GM12878 (cell line): ENCODE measurements around the gene GPSM3. TPM values are rescaled to one million over a fixed set of nuclear protein-coding genes. Genes with fewer than 3 reads are reported as not detected.

Experiments used
- BHLHE40 ChIP-seq, 2 experiments: fragments of 450-650 bp in 1 of 2; IDR thresholded peaks; 2 replicates each; pipeline ENCODE4 v1.6.1; 2011 to 2017; ENCODE audit warnings: low read depth in 2 of 2, borderline replicate concordance in 1 of 2, improper control_type of control experiment in 1 of 2, low read length in 1 of 2, mild to moderate bottlenecking in 1 of 2
- CBX3 ChIP-seq: fragments of 200-600 bp; sonication (generic); IDR thresholded peaks from 2 replicates; pipeline ENCODE4 v1.6.1; 2016; ENCODE audit warnings: low read depth, borderline replicate concordance
- EED ChIP-seq: sonication (generic); IDR thresholded peaks from 2 replicates; pipeline ENCODE4 v1.6.1; 2016; ENCODE audit warnings: antibody characterized with exemption, low read depth
- ESRRA ChIP-seq: IDR thresholded peaks from 2 replicates; pipeline ENCODE4 v1.6.1; 2012; ENCODE audit warnings: mild to moderate bottlenecking, low read length, improper control_type of control experiment
- FOXM1 ChIP-seq: IDR thresholded peaks from 2 replicates; pipeline ENCODE4 v1.6.1; 2012; ENCODE audit warnings: low read depth, mild to moderate bottlenecking, inconsistent platforms, low read length, moderate library complexity
- HCFC1 ChIP-seq: fragments of 150-350 bp; IDR thresholded peaks from 2 replicates; pipeline ENCODE4 v1.6.1; 2014; ENCODE audit warnings: low read length
- IKZF1 ChIP-seq: fragments of 450-650 bp; conservative IDR thresholded peaks from 2 replicates; pipeline ENCODE4 v1.6.1; 2017; ENCODE audit warnings: antibody characterized with exemption, mild to moderate bottlenecking
- NBN ChIP-seq: fragments of 450-650 bp; IDR thresholded peaks from 2 replicates; pipeline ENCODE4 v1.6.1; 2016
- NR2C2 ChIP-seq: IDR thresholded peaks from 2 replicates; pipeline ENCODE4 v1.6.1; 2011; ENCODE audit warnings: borderline replicate concordance, low read depth; ENCODE audit not compliant: control insufficient read depth, insufficient read length
- NRF1 ChIP-seq: conservative IDR thresholded peaks from 2 replicates; pipeline ENCODE4 v1.6.1; 2011; ENCODE audit warnings: mild to moderate bottlenecking, low read depth, low read length, improper control_type of control experiment
- PAX8 ChIP-seq: fragments of 450-650 bp; IDR thresholded peaks from 2 replicates; pipeline ENCODE4 v1.6.1; 2017; ENCODE audit warnings: mild to moderate bottlenecking, moderate library complexity
- RAD51 ChIP-seq: fragments of 450-650 bp; IDR thresholded peaks from 2 replicates; pipeline ENCODE4 v1.6.1; 2016; ENCODE audit warnings: moderate library complexity, mild to moderate bottlenecking, inconsistent platforms
- RUNX3 ChIP-seq: IDR thresholded peaks from 2 replicates; pipeline ENCODE4 v1.6.1; 2012; ENCODE audit warnings: low read length, inconsistent platforms
- SMAD5 ChIP-seq: IDR thresholded peaks from 2 replicates; pipeline ENCODE4 v1.6.1; 2016; ENCODE audit warnings: antibody characterized with exemption, low read depth
- TAF1 ChIP-seq: IDR thresholded peaks from 2 replicates; pipeline ENCODE4 v1.6.1; 2011; ENCODE audit warnings: mild to moderate bottlenecking, low read depth, low read length, borderline replicate concordance
- ZNF274 ChIP-seq: IDR thresholded peaks from one replicate; pipeline ENCODE4 v1.8.0; 2011; ENCODE audit not compliant: insufficient read length, insufficient read depth
- polyA plus RNA-seq, 11 experiments: library from polyadenylated mRNA; depleted of rRNA in 4 of 11; unstranded in 6 of 11; stranded (reverse) in 5 of 11; fragments of >200 nt; fragmentation: Nextera tagmentation in 4 of 11; fragmentation: Illumina TruSeq in 1 of 11; extraction: Ambion mirVana in 4 of 11; extraction: Trizol in 1 of 11; gene quantifications; 1 replicate in 1 of 11; 2 replicates in 10 of 11; pipeline versions ENCODE4 v1.2.1 to v1.2.3, GENCODE V29; 2011 to 2016; ENCODE audit warnings: inconsistent platforms in 2 of 11, missing spikeins in 2 of 11, low read depth in 1 of 11
- total RNA-seq, 4 experiments: library from RNA; depleted of rRNA in 3 of 4; stranded (reverse); fragments of >200 nt in 3 of 4; fragmentation: Illumina TruSeq in 1 of 4; extraction: Trizol in 1 of 4; gene quantifications; 2 replicates each; pipeline versions ENCODE4 v1.2.1 to v1.2.3, GENCODE V29; 2013 to 2021
- TF ChIP-seq, protein P1 (sequence below): fragments of 450-650 bp; IDR thresholded peaks from 2 replicates; pipeline ENCODE4 v1.6.1; 2016; ENCODE audit warnings: mild to moderate bottlenecking, moderate library complexity, borderline replicate concordance
- TF ChIP-seq, protein P2 (sequence below): IDR thresholded peaks from 2 replicates; pipeline ENCODE4 v1.6.1; 2012; ENCODE audit warnings: improper control_type of control experiment, low read depth, low read length; ENCODE audit not compliant: insufficient replicate concordance
- TF ChIP-seq, protein P3 (sequence below): IDR thresholded peaks from 2 replicates; pipeline ENCODE4 v1.6.1; 2011; ENCODE audit warnings: low read depth, mild to moderate bottlenecking, low read length, moderate library complexity, borderline replicate concordance; ENCODE audit errors: extremely low read depth

The GPSM3 gene
- total and polyA plus RNA-seq, 10 of the 15 experiments (the other 5 are each of a cell fraction or from before 2014, with no cell fraction given): 22.0 to 137 (median 113) TPM

- TF ChIP-seq, protein P1, sequence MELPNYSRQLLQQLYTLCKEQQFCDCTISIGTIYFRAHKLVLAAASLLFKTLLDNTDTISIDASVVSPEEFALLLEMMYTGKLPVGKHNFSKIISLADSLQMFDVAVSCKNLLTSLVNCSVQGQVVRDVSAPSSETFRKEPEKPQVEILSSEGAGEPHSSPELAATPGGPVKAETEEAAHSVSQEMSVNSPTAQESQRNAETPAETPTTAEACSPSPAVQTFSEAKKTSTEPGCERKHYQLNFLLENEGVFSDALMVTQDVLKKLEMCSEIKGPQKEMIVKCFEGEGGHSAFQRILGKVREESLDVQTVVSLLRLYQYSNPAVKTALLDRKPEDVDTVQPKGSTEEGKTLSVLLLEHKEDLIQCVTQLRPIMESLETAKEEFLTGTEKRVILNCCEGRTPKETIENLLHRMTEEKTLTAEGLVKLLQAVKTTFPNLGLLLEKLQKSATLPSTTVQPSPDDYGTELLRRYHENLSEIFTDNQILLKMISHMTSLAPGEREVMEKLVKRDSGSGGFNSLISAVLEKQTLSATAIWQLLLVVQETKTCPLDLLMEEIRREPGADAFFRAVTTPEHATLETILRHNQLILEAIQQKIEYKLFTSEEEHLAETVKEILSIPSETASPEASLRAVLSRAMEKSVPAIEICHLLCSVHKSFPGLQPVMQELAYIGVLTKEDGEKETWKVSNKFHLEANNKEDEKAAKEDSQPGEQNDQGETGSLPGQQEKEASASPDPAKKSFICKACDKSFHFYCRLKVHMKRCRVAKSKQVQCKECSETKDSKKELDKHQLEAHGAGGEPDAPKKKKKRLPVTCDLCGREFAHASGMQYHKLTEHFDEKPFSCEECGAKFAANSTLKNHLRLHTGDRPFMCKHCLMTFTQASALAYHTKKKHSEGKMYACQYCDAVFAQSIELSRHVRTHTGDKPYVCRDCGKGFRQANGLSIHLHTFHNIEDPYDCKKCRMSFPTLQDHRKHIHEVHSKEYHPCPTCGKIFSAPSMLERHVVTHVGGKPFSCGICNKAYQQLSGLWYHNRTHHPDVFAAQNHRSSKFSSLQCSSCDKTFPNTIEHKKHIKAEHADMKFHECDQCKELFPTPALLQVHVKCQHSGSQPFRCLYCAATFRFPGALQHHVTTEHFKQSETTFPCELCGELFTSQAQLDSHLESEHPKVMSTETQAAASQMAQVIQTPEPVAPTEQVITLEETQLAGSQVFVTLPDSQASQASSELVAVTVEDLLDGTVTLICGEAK: peak; percentile 88
- TF ChIP-seq ESRRA (no peak), NRF1 (no peak), IKZF1 (no peak), BHLHE40 (IDR thresholded peaks at IDR 0.05; ENCODE audit: borderline replicate concordance in 1 of 2, low read depth in 2 of 2, low read length in 1 of 2) (peak in 1 of 2 experiments; percentile 9; a peak in 1 of 4 replicates), FOXM1 (no peak), RUNX3 (peak; percentile 30; the same call in 1 of the 2 replicates), SMAD5 (no peak; the same call in 1 of the 2 replicates), NR2C2 (no peak), RAD51 (no peak), NBN (0 out of 2 replicates have a peak, but pooled peaks have one; percentile 72), ZNF274 (no peak), TAF1 (0 out of 2 replicates have a peak, but pooled peaks have one; percentile 36), EED (no peak), HCFC1 (0 out of 2 replicates have a peak, but pooled peaks have one; percentile 27), CBX3 (no peak), PAX8 (no peak)
- TF ChIP-seq, protein P2, sequence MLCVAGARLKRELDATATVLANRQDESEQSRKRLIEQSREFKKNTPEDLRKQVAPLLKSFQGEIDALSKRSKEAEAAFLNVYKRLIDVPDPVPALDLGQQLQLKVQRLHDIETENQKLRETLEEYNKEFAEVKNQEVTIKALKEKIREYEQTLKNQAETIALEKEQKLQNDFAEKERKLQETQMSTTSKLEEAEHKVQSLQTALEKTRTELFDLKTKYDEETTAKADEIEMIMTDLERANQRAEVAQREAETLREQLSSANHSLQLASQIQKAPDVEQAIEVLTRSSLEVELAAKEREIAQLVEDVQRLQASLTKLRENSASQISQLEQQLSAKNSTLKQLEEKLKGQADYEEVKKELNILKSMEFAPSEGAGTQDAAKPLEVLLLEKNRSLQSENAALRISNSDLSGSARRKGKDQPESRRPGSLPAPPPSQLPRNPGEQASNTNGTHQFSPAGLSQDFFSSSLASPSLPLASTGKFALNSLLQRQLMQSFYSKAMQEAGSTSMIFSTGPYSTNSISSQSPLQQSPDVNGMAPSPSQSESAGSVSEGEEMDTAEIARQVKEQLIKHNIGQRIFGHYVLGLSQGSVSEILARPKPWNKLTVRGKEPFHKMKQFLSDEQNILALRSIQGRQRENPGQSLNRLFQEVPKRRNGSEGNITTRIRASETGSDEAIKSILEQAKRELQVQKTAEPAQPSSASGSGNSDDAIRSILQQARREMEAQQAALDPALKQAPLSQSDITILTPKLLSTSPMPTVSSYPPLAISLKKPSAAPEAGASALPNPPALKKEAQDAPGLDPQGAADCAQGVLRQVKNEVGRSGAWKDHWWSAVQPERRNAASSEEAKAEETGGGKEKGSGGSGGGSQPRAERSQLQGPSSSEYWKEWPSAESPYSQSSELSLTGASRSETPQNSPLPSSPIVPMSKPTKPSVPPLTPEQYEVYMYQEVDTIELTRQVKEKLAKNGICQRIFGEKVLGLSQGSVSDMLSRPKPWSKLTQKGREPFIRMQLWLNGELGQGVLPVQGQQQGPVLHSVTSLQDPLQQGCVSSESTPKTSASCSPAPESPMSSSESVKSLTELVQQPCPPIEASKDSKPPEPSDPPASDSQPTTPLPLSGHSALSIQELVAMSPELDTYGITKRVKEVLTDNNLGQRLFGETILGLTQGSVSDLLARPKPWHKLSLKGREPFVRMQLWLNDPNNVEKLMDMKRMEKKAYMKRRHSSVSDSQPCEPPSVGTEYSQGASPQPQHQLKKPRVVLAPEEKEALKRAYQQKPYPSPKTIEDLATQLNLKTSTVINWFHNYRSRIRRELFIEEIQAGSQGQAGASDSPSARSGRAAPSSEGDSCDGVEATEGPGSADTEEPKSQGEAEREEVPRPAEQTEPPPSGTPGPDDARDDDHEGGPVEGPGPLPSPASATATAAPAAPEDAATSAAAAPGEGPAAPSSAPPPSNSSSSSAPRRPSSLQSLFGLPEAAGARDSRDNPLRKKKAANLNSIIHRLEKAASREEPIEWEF: no peak
- TF ChIP-seq, protein P3, sequence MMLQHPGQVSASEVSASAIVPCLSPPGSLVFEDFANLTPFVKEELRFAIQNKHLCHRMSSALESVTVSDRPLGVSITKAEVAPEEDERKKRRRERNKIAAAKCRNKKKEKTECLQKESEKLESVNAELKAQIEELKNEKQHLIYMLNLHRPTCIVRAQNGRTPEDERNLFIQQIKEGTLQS: no peak
Measured at GRCh38 chr6:32175711-32176475, 16.6 kb downstream of the GPSM3 start, which contains the start of gene AGPAT1 (continued).
